ENCODE results near the gene TATDN3. TPM values are rescaled to one million over a fixed set of nuclear protein-coding genes. Genes with fewer than 3 reads are reported as not detected.

Gene TATDN3
- total RNA-seq, 2 experiments from 2014 or later: 35.4 to 52.5 TPM

DNA sequence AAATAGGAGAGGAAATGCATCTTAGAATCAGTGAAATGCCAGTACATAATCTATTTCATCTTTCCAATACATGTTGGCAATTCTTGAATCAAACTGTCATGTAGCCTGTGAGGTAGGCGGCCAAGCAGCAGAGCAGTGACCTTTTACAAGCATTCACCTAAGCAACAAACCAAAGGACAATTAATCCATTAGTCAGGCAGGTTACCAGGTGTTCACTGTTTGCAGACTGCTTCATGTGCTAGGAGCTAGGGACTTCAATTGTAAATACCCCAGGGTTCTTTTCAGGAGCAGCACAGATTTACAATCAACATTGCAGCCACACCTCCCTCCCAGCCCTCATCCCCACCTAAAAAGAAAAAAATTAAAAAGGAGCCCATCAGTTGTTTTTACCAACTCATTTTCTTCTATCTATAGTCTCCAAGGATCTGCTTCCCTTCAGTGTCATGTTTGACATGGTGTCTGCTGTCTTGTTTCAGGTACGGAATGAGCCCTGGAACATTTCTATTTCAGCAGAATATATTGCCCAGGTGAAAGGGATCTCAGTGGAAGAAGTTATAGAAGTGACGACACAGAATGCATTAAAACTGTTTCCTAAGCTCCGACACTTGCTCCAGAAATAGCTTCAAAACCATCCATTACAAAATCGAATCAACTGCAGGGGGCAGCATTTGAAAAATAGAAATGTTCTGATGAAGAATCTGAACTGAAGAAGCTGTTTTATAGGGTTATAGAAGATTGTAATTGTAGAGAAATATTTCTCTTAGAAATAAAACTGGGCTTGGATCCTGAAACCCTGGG is 23.0 kb downstream of the TATDN3 start:
- TF ChIP-seq, protein P1, sequence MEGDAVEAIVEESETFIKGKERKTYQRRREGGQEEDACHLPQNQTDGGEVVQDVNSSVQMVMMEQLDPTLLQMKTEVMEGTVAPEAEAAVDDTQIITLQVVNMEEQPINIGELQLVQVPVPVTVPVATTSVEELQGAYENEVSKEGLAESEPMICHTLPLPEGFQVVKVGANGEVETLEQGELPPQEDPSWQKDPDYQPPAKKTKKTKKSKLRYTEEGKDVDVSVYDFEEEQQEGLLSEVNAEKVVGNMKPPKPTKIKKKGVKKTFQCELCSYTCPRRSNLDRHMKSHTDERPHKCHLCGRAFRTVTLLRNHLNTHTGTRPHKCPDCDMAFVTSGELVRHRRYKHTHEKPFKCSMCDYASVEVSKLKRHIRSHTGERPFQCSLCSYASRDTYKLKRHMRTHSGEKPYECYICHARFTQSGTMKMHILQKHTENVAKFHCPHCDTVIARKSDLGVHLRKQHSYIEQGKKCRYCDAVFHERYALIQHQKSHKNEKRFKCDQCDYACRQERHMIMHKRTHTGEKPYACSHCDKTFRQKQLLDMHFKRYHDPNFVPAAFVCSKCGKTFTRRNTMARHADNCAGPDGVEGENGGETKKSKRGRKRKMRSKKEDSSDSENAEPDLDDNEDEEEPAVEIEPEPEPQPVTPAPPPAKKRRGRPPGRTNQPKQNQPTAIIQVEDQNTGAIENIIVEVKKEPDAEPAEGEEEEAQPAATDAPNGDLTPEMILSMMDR (conservative IDR thresholded peaks at IDR 0.05; ENCODE audit: low read length): peak; percentile 76
- TF ChIP-seq EZH2phosphoT487 (IDR thresholded peaks at IDR 0.05; ENCODE audit: borderline replicate concordance, low read depth, low read length): no peak
- ChIA-PET POLR2A (interaction anchor here (0.7 kb wide), 1 partner anchor 9 kb away, joined by 5 read pairs; no protein-coding TSS in a partner anchor), CTCF (ENCODE audit: unreplicated experiment) (no interaction called here)
- Histone ChIP-seq H3K4me2 (ENCODE audit: low read length) (no peak overlapping the region), H3K4me1 (ENCODE audit: insufficient read depth, low read length, poor library complexity, severe bottlenecking) (peaks cover 7% of the 10 kb centered on the region), H3K36me3 (ENCODE audit: insufficient read depth, low read length) (peaks cover 33% of the 10 kb centered on the region; the same call in 1 of the 2 replicates), H4K20me1 (ENCODE audit: insufficient read depth, low read length) (no peaks in the 10 kb centered on the region), H3K9me3 (ENCODE audit: low read length) (no peaks in the 10 kb centered on the region), H3K9me2 (ENCODE audit: insufficient read depth, low read length) (no peaks in the 10 kb centered on the region), H2AFZ (ENCODE audit: low read length) (no peak overlapping the region), H3K79me2 (ENCODE audit: insufficient read depth, low read depth, low read length) (no peaks in the 10 kb centered on the region), H3K27ac (ENCODE audit: low read depth, low read length, poor library complexity, severe bottlenecking) (no peak overlapping the region), H3K4me3 (ENCODE audit: low read depth, low read length, poor library complexity, severe bottlenecking) (no peak overlapping the region)
- BruUV-seq (replicated peaks): no TSS peak
- intact Hi-C loops (cut with micrococcal nuclease; ENCODE audit: unreplicated experiment): loop anchor here (1.0 to 5.0 kb wide), 2 partner anchors 43 to 181 kb away; partner anchors contain the start of gene FLVCR1
- peak; percentile 31 for DNase-seq (ENCODE audit: low spot score)

DNA sequence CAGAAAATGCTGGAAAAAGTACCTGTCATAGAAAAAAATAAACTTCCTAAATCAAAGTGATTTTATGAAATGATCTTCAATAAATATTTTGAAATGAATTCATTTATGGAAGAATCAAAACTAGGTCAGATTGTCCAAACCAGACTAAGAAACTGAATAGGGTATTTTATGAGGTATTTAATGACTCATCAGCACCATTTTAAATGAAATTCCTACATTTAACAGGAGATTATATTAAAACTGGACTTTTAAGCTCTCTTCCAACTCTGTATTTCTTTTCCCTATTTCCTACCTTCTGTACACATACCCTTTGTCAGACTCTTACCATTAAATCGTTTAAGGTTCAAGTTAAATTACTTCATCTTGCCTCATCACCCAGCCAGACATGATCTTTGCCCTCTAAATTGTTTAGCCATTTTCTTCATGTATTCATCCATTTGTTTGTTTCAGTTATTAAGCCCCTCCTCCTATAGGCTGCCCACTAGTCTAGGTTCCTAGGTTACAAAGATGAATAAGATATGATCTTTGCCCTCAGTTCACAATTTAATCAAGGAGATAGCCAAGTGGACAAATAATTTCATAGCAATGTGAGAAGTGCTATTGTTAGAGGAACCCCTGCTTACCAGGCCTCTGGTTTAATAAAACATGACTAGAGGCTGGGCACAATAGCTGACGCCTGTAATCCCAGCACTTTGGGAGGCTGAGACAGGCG is 25.0 kb downstream of the TATDN3 start:
- Histone ChIP-seq H3K4me1 (ENCODE audit: insufficient read depth, low read length, poor library complexity, severe bottlenecking) (peaks cover 17% of the 10 kb centered on the region), H3K79me2 (ENCODE audit: insufficient read depth, low read depth, low read length) (no peaks in the 10 kb centered on the region), H3K4me3 (ENCODE audit: low read depth, low read length, poor library complexity, severe bottlenecking) (no peak overlapping the region), H3K9me3 (ENCODE audit: low read length) (no peaks in the 10 kb centered on the region), H3K27ac (ENCODE audit: low read depth, low read length, poor library complexity, severe bottlenecking) (no peak overlapping the region), H2AFZ (ENCODE audit: low read length) (no peak overlapping the region), H3K9me2 (ENCODE audit: insufficient read depth, low read length) (no peaks in the 10 kb centered on the region), H3K4me2 (ENCODE audit: low read length) (no peak overlapping the region), H3K36me3 (ENCODE audit: insufficient read depth, low read length) (peaks cover 33% of the 10 kb centered on the region; the same call in 1 of the 2 replicates), H4K20me1 (ENCODE audit: insufficient read depth, low read length) (no peaks in the 10 kb centered on the region)
- intact Hi-C loops (cut with micrococcal nuclease; ENCODE audit: unreplicated experiment): loop anchor here (5.0 kb wide), 1 partner anchor 41 kb away; the partner anchor contains the start of gene FLVCR1
- CTCF ChIA-PET (ENCODE audit: unreplicated experiment): no interaction called here
- no peak for DNase-seq (ENCODE audit: low spot score)
- BruUV-seq (replicated peaks): no TSS peak
- POLR2A ChIA-PET: interaction anchor here (0.5 to 1.1 kb wide), 2 partner anchors 15 to 17 kb away, joined by 3 to 4 read pairs; no protein-coding TSS in a partner anchor
- no peak for TF ChIP-seq EZH2phosphoT487 (IDR thresholded peaks at IDR 0.05; ENCODE audit: borderline replicate concordance, low read depth, low read length)
- TF ChIP-seq, protein P1 (conservative IDR thresholded peaks at IDR 0.05; ENCODE audit: low read length): no peak

Measured in OCI-LY7 (cell line).